GM21825 (cell line): ENCODE measurements around the gene IL21R.

ENCODE experiments used
- ATAC-seq: cut with Tn5 transposase; IDR thresholded peaks from one replicate; pipeline ENCODE4 v1.9.1; 2021; ENCODE audit warnings: mild to moderate bottlenecking, moderate library complexity; ENCODE audit not compliant: unreplicated experiment

The IL21R gene

DNA sequence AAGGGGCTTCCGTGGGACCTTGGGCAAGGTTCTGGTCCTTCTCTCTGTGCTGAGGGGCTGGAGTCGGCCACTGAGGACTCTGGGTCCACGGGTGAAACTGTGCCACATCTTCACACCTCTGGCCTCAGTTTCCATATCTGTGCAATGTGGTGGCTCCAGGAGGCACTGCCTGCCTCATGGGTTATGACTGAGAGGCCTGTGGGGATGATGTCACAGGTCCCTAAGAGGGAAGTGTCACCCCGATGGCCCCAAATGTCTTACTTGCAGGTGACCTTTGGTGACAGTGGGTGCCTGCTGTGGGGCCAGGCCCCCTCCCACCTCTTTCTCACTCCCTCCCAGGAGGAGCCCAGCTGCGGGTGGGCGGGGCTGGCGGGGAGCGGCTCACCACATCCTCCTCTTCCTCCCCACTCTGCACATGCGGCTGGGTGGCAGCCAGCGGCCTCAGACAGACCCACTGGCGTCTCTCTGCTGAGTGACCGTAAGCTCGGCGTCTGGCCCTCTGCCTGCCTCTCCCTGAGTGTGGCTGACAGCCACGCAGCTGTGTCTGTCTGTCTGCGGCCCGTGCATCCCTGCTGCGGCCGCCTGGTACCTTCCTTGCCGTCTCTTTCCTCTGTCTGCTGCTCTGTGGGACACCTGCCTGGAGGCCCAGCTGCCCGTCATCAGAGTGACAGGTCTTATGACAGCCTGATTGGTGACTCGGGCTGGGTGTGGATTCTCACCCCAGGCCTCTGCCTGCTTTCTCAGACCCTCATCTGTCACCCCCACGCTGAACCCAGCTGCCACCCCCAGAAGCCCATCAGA lies at the start of gene IL21R:
Gene IL21R, plus strand, starts transcription at position 407 of the 801 bp plus-strand sequence. CDS start 27,898 bp downstream, outside the sequence.
- peak; percentile 39 for ATAC-seq

DNA sequence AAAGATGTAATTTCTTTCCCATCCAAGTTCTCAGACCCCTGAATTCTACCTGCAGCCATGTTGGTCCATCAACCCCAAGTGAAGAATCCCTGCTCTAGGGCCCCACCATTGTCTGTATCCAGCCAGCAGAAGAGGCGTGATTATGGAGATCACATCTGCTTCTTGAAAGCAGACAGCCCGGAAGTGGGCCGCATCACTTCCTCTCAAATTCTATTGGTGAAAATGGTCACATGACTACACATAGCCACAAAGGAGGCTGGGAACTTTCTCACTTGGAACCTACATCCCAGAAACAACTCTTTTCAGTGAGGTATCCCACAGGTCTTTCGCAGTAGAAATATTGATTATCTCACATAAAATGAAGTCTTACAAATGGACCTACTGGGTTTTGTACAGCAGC lies 48.1 kb upstream of the IL21R start:
- ATAC-seq, result no peak

DNA sequence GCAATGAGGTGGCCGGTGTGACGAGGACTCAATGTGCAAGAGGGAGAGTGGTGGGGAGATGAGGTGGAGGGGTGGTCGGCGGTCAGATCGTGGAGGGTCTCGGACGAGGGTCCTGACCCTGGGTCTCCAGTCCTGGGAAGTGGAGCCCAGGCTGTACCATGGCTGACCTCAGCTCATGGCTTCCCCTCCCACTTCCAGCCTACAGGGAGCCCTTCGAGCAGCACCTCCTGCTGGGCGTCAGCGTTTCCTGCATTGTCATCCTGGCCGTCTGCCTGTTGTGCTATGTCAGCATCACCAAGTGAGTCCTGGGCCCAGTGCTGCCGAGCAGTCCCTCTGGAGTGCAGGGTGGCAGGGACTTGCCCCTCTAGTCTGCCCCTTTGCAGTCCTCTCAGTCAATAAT lies 46.4 kb upstream of the IL21R start:
- no peak for ATAC-seq

DNA sequence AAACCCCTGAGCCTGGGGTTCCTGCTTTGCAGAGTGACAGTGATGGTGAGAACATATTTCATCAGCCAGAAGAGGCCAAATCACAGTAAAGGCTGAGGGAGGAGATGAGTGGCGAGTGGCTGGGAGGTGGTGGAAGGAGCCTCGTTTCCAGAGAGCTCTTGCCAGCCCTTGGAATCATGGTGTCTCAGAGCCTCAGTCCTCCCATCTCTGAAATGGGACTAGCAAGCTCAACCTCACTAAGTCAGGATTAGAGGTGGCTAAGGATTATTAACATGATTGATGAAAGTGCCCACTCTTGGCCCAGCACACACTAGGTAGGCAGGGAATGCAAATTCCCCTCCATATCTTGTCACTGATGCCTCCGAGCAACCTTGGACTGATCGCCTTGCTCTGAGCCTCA lies 45.2 kb upstream of the IL21R start:
- no peak for ATAC-seq

DNA sequence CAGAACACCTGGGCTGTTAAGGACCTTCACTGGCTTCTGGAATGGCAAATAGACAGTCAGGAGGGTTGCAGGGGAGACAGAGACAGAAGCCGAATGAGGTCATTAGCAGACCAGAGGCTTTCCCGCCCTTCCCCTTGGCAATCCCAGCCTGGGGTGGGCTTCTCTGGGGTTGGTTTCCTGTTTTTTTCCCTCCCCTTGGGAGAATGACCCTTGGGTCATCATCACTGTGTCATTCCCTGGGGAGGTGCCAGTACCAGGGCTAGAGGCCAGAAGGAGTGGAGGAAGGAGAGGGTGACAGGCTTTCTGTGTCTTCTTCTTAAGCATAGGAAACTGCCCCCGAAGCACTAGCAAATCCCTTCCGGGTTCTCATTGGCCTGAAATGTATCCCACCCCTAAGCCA lies 42.9 kb upstream of the IL21R start:
- ATAC-seq, result no peak

DNA sequence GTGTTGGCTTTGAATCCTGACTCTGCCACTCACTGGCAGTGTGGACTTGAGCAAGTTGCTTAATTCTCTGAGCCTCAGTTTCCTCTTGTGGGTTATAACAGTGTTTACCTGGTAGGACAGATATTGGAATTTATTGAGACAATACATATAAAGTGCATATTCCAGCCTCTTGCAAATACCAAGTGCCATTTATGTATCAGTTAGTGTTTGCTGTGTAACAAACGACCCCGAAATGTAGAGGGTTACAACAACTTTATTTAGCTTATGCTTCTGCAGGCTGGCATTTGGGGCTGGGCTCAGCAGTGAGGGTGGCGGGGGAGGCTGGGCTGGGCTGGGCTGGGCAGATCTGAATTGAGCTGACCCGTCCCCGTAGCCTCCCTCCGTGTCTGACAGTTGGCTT lies 42.4 kb upstream of the IL21R start:
- ATAC-seq, result no peak

DNA sequence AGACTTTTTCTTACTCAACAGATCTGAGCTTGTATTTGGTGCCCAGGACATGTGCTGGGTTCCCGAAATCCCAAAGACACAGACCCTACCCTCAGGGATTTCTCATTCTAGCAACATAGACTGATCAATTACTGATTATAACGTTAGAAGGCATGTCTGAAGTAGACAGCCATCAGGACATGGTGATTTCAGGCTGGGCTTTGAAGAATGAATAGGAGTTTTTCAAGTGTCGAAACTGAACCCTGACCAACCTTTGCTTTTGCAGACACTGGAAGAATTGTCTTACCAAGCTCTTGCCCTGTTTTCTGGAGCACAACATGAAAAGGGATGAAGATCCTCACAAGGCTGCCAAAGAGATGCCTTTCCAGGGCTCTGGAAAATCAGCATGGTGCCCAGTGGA lies 40.0 kb upstream of the IL21R start:
- no peak for ATAC-seq

DNA sequence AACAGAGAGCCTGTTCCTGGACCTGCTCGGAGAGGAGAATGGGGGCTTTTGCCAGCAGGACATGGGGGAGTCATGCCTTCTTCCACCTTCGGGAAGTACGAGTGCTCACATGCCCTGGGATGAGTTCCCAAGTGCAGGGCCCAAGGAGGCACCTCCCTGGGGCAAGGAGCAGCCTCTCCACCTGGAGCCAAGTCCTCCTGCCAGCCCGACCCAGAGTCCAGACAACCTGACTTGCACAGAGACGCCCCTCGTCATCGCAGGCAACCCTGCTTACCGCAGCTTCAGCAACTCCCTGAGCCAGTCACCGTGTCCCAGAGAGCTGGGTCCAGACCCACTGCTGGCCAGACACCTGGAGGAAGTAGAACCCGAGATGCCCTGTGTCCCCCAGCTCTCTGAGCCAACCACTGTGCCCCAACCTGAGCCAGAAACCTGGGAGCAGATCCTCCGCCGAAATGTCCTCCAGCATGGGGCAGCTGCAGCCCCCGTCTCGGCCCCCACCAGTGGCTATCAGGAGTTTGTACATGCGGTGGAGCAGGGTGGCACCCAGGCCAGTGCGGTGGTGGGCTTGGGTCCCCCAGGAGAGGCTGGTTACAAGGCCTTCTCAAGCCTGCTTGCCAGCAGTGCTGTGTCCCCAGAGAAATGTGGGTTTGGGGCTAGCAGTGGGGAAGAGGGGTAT lies 39.3 kb upstream of the IL21R start:
- ATAC-seq, result no peak

DNA sequence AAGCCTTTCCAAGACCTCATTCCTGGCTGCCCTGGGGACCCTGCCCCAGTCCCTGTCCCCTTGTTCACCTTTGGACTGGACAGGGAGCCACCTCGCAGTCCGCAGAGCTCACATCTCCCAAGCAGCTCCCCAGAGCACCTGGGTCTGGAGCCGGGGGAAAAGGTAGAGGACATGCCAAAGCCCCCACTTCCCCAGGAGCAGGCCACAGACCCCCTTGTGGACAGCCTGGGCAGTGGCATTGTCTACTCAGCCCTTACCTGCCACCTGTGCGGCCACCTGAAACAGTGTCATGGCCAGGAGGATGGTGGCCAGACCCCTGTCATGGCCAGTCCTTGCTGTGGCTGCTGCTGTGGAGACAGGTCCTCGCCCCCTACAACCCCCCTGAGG lies 38.7 kb upstream of the IL21R start:
- ATAC-seq, result no peak

DNA sequence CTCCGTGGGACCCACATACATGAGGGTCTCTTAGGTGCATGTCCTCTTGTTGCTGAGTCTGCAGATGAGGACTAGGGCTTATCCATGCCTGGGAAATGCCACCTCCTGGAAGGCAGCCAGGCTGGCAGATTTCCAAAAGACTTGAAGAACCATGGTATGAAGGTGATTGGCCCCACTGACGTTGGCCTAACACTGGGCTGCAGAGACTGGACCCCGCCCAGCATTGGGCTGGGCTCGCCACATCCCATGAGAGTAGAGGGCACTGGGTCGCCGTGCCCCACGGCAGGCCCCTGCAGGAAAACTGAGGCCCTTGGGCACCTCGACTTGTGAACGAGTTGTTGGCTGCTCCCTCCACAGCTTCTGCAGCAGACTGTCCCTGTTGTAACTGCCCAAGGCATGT lies 38.2 kb upstream of the IL21R start:
- no peak for ATAC-seq

DNA sequence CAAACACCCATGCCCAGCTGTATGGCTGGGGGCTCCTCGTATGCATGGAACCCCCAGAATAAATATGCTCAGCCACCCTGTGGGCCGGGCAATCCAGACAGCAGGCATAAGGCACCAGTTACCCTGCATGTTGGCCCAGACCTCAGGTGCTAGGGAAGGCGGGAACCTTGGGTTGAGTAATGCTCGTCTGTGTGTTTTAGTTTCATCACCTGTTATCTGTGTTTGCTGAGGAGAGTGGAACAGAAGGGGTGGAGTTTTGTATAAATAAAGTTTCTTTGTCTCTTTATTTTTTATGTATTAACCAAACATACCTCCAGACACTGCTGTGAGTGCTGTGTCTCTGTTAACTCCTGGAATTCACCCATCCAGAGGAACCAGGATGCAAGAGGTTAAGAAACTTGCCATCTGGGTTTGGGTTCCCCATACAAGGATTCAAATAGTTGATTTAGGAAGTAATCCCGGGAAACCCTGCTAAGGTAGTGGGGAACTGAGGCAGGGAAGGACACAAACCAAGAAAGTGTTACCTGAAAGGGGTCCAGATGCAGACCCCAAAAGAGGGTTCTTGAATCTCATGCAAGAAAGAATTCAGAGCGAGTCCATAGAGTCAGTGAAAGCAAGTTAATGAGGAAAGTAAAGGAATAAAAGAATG lies 37.4 kb upstream of the IL21R start:
- ATAC-seq, result no peak

DNA sequence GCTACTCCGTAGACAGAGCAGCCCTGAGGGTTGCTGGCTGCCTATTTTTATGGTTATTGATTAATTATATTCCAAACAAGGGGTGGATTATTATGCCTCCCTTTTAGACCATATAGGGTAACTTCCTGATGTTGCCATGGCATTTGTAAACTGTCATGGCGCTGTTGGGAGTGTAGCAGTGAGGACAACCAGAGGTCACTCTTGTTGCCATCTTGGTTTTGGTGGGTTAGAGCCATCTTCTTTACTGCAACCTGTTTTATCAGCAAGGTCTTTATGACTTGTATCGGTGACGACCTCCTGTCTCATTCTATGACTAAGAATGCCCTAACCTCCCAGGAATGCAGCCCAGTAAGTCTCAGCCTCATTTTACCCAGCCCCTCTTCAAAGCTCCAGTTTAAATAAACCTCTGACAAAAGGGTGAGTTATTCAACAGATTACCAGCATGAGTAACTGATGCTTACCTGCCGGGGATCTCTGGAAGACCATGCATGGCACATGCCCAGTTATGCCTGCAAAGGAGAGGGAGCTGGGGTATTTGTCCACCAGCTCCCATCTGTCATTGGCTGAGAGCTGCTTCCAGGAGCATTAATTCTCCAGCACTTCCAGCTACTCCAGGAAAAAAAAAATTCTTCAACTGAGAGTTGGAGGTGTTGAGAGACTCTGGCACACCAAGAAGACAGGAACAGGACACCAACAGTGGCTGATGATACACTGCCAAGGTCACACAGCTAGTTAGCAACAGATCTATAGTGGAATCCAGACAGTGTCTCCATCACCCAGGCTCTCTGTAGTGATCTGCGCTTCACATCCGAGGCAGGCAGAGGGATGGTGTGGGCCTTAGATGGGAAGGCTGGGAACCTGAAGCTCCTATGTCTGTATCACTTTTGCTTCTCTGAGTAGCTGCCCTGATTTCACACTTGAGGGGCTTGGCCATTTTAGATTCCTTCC lies 36.6 kb upstream of the IL21R start:
- no peak for ATAC-seq

DNA sequence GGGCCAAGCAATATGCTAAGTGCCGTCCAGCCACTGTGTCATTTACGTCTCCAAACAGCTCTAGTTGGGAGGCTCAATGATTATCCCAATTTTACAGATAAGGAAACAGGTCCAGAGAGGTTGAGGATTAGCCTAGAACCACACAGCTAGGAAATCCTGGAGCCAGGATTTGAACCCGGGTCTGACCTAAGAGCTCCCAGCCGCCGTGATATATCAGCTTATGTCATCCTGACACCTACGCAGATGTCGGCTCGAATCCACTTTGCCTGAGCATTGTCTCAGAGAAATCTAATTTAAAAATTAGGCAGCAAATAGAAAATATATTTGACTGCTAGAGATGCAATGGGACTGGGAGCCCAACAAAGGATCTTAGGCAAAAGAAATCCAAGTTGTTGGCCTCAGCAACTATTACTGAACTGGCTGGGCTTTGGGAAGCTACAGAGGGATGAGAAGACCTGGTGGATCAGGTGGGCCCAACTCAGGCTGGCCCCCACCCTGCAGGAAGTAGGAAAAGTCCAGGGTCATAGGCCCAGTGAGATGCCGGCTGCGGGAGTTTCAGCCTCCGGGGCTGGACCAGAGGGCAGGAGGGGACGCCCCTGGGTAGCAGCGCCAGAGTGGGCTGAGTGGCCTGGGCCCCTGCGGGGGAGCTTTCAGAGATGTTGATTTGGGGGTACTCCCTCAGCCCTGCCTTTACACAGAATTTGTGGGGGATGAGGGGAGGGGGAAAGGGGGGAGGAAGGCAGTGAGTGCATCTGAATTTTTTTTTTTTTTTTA lies 35.1 kb upstream of the IL21R start:
- peak; percentile 22 for ATAC-seq

DNA sequence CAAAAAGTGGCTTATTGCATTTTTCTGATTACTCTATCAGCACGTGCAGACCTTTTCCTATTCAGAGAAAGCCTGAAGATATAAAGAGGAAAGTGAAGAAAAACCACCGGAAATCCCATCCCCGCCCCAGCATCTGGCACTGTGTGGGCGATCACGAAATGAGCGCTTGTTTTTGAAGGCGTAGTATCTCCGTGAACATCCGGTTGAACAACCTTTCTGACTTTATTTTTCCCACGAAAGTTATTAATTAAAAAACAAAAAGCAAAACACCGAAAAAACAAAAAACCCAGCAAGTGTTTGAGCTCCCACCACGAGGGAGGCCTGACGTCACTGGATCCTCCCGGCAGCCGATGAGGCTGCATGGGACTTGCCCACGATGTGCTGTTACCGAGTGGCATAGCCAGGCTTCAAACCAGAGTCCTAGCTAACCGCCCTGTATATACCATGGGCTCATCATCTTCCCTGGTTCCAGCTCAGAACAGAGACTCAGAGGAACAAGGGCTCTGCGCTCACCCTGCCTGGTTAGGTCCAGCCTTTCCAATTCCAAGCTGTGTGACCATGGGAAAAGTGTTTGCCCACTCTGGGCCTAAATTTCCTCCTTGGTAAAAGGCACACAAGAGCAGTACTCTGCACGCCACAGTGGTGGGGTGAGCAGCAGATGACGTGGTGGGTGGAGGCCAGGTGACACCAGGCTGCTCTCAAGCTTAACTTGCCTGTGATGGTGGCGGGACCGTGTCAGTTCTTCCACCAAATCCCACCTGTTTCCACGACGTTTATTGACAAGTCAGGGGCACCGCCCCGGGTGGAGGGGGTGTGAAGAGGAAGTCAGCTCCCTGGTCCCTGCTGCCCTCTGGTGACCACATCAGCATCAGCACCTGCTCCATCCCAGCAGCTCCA lies 34.3 kb upstream of the IL21R start:
- ATAC-seq, result peak; percentile 65

DNA sequence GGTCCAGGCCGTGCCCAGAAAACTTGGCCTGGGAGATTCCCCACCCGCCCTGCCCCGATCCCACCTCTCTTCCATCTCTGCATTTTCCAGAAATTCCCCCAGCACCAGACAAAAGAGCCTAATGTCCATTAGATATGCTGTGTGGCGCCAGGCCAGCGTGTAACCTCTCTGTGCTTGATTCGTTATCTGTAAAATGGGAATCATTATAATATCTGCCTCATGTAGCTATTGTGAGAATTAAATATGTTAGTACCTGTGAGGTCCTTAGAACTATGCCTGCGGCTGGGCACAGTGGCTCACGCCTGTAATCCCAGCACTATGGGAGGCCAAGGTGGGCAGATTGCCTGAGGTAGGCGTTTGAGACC lies 33.6 kb upstream of the IL21R start:
- no peak for ATAC-seq

DNA sequence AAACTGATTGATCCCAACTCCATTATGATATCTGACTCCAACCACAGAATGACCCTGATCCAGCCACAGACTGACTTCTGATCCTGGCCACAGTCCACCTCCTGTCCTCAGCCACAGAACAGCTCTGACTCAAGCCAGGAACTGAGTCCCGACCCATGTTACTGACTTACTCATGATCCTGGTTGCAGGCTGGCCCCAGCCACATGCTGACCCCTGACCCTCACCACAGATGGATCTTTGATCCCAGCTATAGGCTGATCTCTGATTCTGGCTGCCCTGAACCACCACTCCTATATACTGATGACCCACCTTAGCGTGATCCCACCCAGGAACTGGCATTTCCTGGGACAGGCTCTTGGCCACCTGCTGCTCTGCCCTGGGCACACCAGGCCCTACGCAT lies 32.2 kb upstream of the IL21R start:
- no peak for ATAC-seq

DNA sequence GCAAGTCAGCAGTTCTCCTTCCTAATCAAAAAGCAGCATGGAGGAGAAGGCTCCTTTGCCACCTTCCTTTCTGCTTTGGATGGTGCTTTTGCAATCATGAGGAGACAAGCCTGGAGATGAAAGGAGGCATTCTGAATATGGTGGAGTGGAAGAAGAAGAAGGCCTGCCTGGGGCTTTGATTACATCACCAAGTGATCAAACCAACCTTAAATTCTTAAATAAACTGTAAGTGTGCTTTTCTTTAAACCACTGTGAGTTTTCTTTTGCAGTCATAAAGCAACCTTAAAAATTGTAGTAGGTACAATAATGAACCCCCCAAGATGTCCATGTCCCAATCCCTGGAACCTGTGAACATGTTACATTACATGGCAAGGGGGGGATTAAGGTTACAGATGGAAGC lies 31.7 kb upstream of the IL21R start:
- ATAC-seq, result no peak

DNA sequence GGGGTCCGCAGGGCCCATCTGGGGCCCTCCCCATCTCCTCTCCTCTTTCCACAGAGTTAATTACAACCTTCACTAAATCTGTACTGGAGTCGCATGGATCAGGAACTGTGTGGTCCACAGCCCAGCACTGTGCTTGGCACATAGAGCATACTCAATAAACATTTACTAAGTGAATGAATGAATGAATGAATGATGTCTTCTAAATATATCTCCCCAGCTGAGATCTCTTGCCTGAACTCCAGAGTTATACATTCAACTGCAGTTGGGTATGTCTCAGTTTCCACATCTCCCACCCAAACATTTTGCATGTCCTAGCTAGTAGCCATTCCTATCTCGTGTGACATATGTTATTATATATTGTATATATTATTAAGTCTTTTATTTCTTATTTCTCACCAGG lies 28.7 kb upstream of the IL21R start:
- no peak for ATAC-seq

DNA sequence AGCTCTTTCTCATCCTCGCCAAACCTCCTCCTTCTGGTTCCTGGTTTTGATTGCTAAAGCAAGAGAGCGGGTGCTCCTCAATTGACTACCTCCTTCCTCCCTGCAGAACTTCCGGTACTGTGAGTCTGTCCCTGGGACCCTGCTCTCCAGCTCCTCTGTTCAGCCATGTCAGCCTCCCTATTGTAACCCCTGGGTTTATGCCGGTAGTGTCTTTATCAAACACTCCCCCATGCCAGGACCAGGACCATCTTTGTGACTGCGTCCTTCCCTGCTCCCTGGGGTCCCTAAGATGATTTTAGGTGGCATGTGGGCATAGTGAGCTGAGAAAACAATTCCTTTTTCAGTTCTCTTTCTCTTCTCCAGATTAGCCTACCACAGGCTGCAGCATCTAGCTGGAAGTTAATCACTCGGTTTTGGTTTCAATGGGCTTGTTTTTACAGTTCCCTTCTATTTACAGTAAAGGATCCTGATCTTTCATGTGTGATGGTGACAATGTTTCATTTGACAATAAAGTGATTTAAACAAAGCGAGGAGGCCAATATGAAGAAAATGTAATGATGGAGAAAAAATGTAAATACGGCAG lies 27.7 kb upstream of the IL21R start:
- ATAC-seq, result peak; percentile 30
